OCI-LY7 (cell line): ENCODE measurements around the gene ELF4. TPM values are rescaled to one million over a fixed set of nuclear protein-coding genes. Genes with fewer than 3 reads are reported as not detected.

Experiments
- Bru-seq: library from RNA; stranded (reverse); fragments of 400-500 nt; gene quantifications from one replicate; lab custom pipeline; 2021; lab: Mats Ljungman, UMichigan
- BruChase-seq, 2 experiments: library from RNA; stranded (reverse); fragments of 400-500 nt; gene quantifications; one replicate each; lab custom pipeline; 2021; lab: Mats Ljungman, UMichigan
- BruUV-seq: library from RNA; stranded (reverse); fragments of 400-500 nt; replicated peaks from 2 replicates; lab custom pipeline; 2021; lab: Mats Ljungman, UMichigan
- CTCF ChIA-PET: fragments of 300-600 bp; sonication (Branson Sonifier 250); formaldehyde crosslinking; loops from one replicate; lab custom pipeline; 2022; ENCODE audit warnings: antibody characterized with exemption; ENCODE audit not compliant: unreplicated experiment; lab: Charles Lee
- POLR2A ChIA-PET: fragments of 300-600 bp; sonication (Branson Sonifier 250); formaldehyde crosslinking; loops from one replicate; lab custom pipeline; 2022; ENCODE audit warnings: antibody characterized with exemption; lab: Charles Lee
- DNase-seq: peaks from one replicate; pipeline ENCODE4 v3.0.0-alpha.2; 2015; ENCODE audit warnings: low spot score
- H2AFZ ChIP-seq: fragments of 200-600 bp; sonication (generic), shearing (Covaris generic); 2 replicates; pipeline ENCODE4 v1.6.1; 2014; ENCODE audit warnings: mild to moderate bottlenecking, antibody characterized with exemption, low read length, moderate library complexity
- H3K27ac ChIP-seq: fragments of 200-600 bp; sonication (generic); 2 replicates; pipeline ENCODE4 v1.5.1; 2014; ENCODE audit warnings: mixed run types, low read depth, mild to moderate bottlenecking, moderate library complexity, low read length, inconsistent platforms; ENCODE audit not compliant: poor library complexity, severe bottlenecking
- H3K36me3 ChIP-seq: fragments of 200-600 bp; sonication (generic); 2 replicates; pipeline ENCODE4 v1.6.1; 2014; ENCODE audit warnings: mild to moderate bottlenecking, antibody characterized with exemption, low read length, moderate library complexity, mixed read lengths; ENCODE audit not compliant: insufficient read depth
- H3K4me1 ChIP-seq: fragments of 200-600 bp; sonication (generic); 2 replicates; pipeline ENCODE4 v1.5.1; 2014; ENCODE audit warnings: mild to moderate bottlenecking, low read length; ENCODE audit not compliant: insufficient read depth, poor library complexity, severe bottlenecking
- H3K4me2 ChIP-seq: fragments of 200-600 bp; sonication (generic); 2 replicates; pipeline ENCODE4 v1.6.1; 2014; ENCODE audit warnings: mild to moderate bottlenecking, low read length
- H3K4me3 ChIP-seq: fragments of 200-600 bp; sonication (generic); 2 replicates; pipeline ENCODE4 v1.5.1; 2014; ENCODE audit warnings: mild to moderate bottlenecking, low read depth, low read length; ENCODE audit not compliant: poor library complexity, severe bottlenecking
- H3K79me2 ChIP-seq: fragments of 200-600 bp; sonication (generic); 2 replicates; pipeline ENCODE4 v1.6.1; 2016; ENCODE audit warnings: low read depth, mild to moderate bottlenecking, low read length, moderate library complexity, mixed read lengths; ENCODE audit not compliant: insufficient read depth
- H3K9me2 ChIP-seq: fragments of 200-600 bp; sonication (generic); 2 replicates; pipeline ENCODE4 v1.6.1; 2016; ENCODE audit warnings: mild to moderate bottlenecking, low read length, mixed read lengths; ENCODE audit not compliant: insufficient read depth
- H3K9me3 ChIP-seq: fragments of 200-600 bp; sonication (generic); 2 replicates; pipeline ENCODE4 v1.6.1; 2014; ENCODE audit warnings: mild to moderate bottlenecking, mixed run types, low read length, mixed read lengths
- H4K20me1 ChIP-seq: fragments of 200-600 bp; sonication (generic); 2 replicates; pipeline ENCODE4 v1.6.1; 2014; ENCODE audit warnings: mild to moderate bottlenecking, antibody characterized with exemption, low read length, moderate library complexity, mixed read lengths; ENCODE audit not compliant: insufficient read depth
- EZH2phosphoT487 ChIP-seq: fragments of 200-600 bp; sonication (generic); IDR thresholded peaks from 2 replicates; pipeline ENCODE4 v1.6.1; 2018; ENCODE audit warnings: low read depth, borderline replicate concordance, mild to moderate bottlenecking, mixed run types, antibody characterized with exemption, low read length, moderate library complexity, mixed read lengths
- intact Hi-C: fragments of 100-400 bp; cut with micrococcal nuclease; formaldehyde crosslinking; loops from one replicate; pipeline ENCODE4 v1.10.0; 2022; ENCODE audit not compliant: unreplicated experiment
- long read RNA-seq: library from polyadenylated mRNA; stranded (forward); transcript quantifications from one replicate; pipeline ENCODE4 v2.0.0, GENCODE V29; 2022
- total RNA-seq, 2 experiments: library from RNA; depleted of rRNA in 1 of 2; stranded (reverse); fragments of >200 nt in 1 of 2; shearing (Covaris generic) in 1 of 2; gene quantifications; 2 replicates each; pipeline ENCODE4 v1.2.3, GENCODE V29; 2014 to 2022
- TF ChIP-seq, protein P1 (sequence below): fragments of 200-600 bp; sonication (generic); conservative IDR thresholded peaks from 2 replicates; pipeline ENCODE4 v1.5.1; 2014; ENCODE audit warnings: mild to moderate bottlenecking, antibody characterized with exemption, low read length, moderate library complexity, mixed read lengths

Gene ELF4
- total RNA-seq (2014; rRNA removed; shearing (Covaris generic)) (13.4 and 15.0 TPM in 2 replicates), total RNA-seq (2022) (24.9 and 27.3 TPM in 2 replicates), Bru-seq, nascent RNA (percentile 62 among the genes with signal in this experiment), BruChase-seq, experiment 1, labeled RNA remaining after a 6-hour chase (percentile 69 among the genes with signal in this experiment), BruChase-seq, experiment 2, labeled RNA remaining after a 2-hour chase (percentile 70 among the genes with signal in this experiment)
- long read RNA-seq, full-length matches to known transcripts, result 3 of 59 reads
- long read RNA-seq, partial matches to known transcripts, result 3 of 59 reads
- long read RNA-seq, other reads (novel, unspliced or antisense), result 53 of 59 reads

DNA sequence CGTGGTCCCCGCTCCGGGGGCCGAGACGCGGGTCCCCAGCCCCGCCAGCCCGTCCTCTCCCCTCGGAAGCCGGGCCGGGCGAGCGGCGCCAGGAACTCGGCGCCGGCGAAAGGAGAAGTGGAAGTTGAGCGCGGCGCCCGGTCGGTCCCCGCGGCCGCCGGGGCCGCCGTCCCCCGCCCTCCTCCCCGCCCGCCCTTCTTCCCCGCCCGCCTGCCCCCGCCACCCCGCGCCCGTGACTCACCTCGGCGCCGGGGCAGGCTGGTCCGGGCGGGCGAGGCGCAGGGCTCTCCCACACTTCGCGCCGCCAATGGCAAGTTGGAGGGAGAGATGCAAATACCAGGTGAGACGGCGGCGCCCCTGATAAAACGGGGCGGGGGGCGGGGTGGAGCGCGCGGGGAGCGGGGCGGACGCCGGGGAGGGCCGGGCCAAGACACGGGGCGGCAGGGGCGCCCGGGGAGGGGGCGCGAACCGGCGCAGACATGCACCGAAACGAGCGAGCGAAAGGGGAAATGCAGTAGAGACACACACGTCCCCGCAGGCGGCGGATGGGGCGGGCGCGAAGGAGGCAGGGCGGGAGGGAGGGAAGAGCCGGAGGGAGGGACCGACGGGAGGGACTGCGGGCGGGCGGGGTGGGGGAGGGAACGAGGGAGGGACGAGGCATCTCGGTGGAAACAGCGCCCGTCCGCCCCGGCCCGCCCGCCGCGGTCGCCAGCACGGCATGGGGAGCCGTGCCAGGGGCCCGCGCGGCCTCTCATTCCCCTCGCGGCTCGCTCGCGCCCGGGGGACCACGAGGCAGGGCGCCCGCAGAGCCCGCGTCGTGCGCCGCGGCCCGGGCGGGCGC lies at the start of gene ELF4:
Gene ELF4, minus strand, starts transcription at position 119 of the 841 bp plus-strand sequence. CDS start 29,167 bp downstream, outside the sequence.
- no peaks in the 10 kb centered on the region for H3K36me3 ChIP-seq
- peaks cover 31% of the 10 kb centered on the region; the same call in 1 of the 2 replicates for H3K79me2 ChIP-seq
- H2AFZ ChIP-seq, result peak within 1 kb of the TSS; percentile 86; the same call in 1 of the 2 replicates
- no TSS peak for BruUV-seq
- peaks cover 19% of the 10 kb centered on the region for H3K4me1 ChIP-seq
- intact Hi-C loops, result loop anchor here (1.0 kb wide), 2 partner anchors 25 to 56 kb away; no protein-coding TSS in a partner anchor
- DNase-seq, result peak; percentile 64
- peak within 1 kb of the TSS; percentile 74 for H3K27ac ChIP-seq
- H4K20me1 ChIP-seq, result no peaks in the 10 kb centered on the region
- H3K4me2 ChIP-seq, result peak within 1 kb of the TSS; percentile 95
- no peaks in the 10 kb centered on the region for H3K9me2 ChIP-seq
- ChIA-PET POLR2A (interaction anchor here (0.6 to 2.8 kb wide), 2 partner anchors 29 to 41 kb away, joined by 3 to 12 read pairs; no protein-coding TSS in a partner anchor), CTCF (interaction anchor here (0.6 to 1.7 kb wide), 2 partner anchors 26 to 29 kb away, joined by 3 to 5 read pairs; no protein-coding TSS in a partner anchor)
- no peak for TF ChIP-seq EZH2phosphoT487
- TF ChIP-seq, protein P1, sequence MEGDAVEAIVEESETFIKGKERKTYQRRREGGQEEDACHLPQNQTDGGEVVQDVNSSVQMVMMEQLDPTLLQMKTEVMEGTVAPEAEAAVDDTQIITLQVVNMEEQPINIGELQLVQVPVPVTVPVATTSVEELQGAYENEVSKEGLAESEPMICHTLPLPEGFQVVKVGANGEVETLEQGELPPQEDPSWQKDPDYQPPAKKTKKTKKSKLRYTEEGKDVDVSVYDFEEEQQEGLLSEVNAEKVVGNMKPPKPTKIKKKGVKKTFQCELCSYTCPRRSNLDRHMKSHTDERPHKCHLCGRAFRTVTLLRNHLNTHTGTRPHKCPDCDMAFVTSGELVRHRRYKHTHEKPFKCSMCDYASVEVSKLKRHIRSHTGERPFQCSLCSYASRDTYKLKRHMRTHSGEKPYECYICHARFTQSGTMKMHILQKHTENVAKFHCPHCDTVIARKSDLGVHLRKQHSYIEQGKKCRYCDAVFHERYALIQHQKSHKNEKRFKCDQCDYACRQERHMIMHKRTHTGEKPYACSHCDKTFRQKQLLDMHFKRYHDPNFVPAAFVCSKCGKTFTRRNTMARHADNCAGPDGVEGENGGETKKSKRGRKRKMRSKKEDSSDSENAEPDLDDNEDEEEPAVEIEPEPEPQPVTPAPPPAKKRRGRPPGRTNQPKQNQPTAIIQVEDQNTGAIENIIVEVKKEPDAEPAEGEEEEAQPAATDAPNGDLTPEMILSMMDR, result no peak
- H3K9me3 ChIP-seq, result no peaks in the 10 kb centered on the region
- peak within 1 kb of the TSS; percentile 85 for H3K4me3 ChIP-seq

DNA sequence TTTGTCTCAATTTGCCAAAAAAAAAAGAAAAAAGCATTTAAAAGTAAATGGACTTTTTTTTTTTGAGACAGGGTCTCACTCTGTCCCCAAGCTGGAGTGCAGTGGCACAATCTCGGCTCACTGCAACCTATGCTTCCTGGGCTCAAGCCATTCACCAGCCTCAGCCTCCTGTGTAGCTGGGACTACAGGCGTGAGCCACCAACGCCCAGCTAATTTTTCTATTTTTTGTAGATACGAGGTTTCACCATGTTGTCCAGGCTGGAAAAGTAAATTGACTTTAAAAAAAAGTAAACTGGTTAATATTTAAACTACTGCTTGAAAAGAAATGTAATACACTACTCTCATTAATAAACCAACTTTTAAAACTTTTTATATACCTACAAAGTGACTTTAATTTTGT lies 49.5 kb upstream of the ELF4 start:
- Histone ChIP-seq H3K4me2 (no peak overlapping the region), H4K20me1 (peaks cover 4% of the 10 kb centered on the region; the same call in 1 of the 2 replicates), H2AFZ (no peak overlapping the region), H3K79me2 (peaks cover 39% of the 10 kb centered on the region), H3K27ac (no peak overlapping the region), H3K9me2 (no peaks in the 10 kb centered on the region), H3K36me3 (peaks cover 25% of the 10 kb centered on the region), H3K9me3 (no peaks in the 10 kb centered on the region), H3K4me3 (no peak overlapping the region), H3K4me1 (peaks cover 9% of the 10 kb centered on the region)
- no peak for DNase-seq
- POLR2A ChIA-PET, result interaction anchor here (0.7 kb wide), 1 partner anchor 20 kb away, joined by 3 read pairs; no protein-coding TSS in a partner anchor
- CTCF ChIA-PET, result no interaction called here
- TF ChIP-seq, protein P1, result no peak
- TF ChIP-seq EZH2phosphoT487, result no peak
- intact Hi-C loops, result no loop called here
- no TSS peak for BruUV-seq
